Measurements from ENCODE around the gene MPDZ.
"Not testable (repeated sequence)": the region's sequence is repeated elsewhere in the genome, so short reads cannot be mapped to it uniquely, and the experiment has no call there.

MPDZ gene

DNA sequence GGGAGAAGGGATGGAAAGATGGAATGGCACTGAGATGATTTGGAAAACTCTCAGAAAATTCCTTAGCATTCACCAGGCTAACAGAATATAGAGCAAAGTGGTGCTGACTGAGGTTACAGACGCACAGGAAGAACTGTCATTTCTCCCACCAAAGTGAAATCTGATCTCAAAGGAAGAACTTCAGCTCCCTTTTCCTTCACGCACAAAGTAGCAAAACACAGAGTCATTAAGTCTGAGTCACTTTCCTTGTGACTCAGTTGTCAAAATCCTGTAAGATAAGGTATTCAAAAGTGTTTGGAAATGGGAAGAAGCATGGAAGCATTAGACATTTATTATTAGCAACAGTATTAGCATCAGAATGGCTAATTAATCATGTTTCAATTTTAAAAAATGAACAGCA is 11.7 kb downstream of the MPDZ start:
- peak; percentile 29 to 77 for DNase-seq

- peak in 1 of 2 experiments; percentile 2 for DNase-seq
These were observed 13.3 kb downstream of the MPDZ start for GRCh38 chr9:13266167-13266566.

DNA sequence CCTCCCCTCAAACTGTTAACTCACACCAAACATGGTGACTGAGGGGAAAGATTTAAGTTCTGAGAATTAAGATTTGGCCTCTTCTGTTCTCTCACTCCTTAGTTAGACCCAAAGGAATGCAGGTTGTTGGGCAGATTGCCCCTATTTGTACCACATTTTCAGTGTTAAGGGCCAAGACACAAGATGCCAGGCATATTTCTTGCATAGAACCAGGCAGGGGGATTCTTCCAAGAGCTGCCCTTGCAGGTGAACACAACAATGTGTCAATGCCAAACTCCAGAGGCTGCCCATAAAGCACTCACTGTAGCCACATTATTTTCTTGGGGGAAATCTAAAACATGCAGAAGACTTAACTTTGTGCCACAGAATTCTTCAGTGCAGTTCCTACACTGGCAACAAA is 14.7 kb downstream of the MPDZ start:
- DNase-seq = no peak

DNA sequence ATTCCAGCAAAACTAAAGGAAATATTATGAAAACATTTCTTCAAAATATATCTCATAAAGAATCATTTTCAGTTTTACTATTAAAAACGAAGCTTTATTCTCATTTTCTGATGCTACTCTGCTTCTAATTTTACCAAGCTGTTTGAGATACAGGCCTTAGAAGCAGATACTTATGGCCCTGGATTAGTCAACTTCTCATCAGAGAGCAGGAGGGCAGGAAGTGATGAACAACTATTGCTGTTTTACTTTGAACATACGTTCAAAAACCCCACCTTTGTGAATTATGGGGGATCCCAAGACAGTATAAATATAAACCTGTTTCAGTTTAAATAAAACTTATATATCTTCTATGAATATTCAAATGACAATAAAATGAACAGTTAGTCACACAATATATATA is 16.0 kb downstream of the MPDZ start:
- no peak for DNase-seq

- no peak for DNase-seq
These were observed 26.6 kb downstream of the MPDZ start for GRCh38 chr9:13252852-13253251.

GRCh38 chr9:13244181-13244580 is 35.3 kb downstream of the MPDZ start:
- no peak for DNase-seq

- DNase-seq = no peak
These were observed 38.2 kb downstream of the MPDZ start for GRCh38 chr9:13241283-13241682.

- no peak for DNase-seq
These were observed 39.8 kb downstream of the MPDZ start for GRCh38 chr9:13239660-13240059.

- no peak for DNase-seq
These were observed 40.3 kb downstream of the MPDZ start for GRCh38 chr9:13239208-13239607.

- DNase-seq = no peak
These were observed 44.6 kb downstream of the MPDZ start for GRCh38 chr9:13234932-13235331.

GRCh38 chr9:13228431-13228830 is 51.1 kb downstream of the MPDZ start:
- no peak for DNase-seq

GRCh38 chr9:13224366-13224765 is 55.1 kb downstream of the MPDZ start:
- no peak for DNase-seq

- not testable (repeated sequence) for DNase-seq
These were observed 56.8 kb downstream of the MPDZ start for GRCh38 chr9:13222733-13223132.

- DNase-seq = no peak
These were observed 57.8 kb downstream of the MPDZ start for GRCh38 chr9:13221741-13222140.

DNA sequence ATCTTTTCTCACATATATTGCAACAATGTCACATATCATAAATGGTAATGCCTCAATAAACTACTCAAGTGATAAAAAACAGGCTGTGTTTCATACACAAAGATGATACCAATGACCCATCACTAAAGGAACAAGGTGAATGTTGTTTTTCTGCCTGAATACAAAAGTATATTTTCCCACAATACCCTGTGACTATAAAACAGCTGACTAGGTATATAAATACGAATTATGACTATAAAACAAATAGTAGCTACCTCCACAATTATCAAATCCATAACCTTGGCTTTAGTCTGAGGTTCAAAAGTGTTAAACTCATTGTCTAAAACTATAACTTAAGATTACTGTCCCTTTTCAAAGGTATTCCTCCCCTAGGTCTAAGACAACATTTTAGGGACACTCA is 58.7 kb downstream of the MPDZ start:
- no peak for DNase-seq

- DNase-seq = no peak
These were observed 63.5 kb downstream of the MPDZ start for GRCh38 chr9:13215791-13216554.

DNA sequence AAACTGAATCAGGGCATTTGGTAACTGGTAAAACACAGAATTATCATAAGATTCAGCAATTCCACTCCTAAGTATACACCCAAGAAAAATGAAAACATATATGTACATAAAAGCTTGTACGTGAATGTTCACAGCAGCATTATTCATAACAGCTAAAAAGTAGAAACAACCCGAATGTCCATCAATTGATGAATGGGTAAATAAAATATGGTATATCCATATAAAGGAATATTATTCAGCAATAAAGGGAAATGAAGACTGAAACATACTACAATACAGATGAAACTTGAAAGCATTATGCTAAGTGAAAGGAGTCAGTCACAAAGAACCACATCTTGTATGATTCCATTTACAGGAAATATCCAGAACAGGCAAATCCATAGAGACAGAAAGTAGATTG is 65.5 kb downstream of the MPDZ start:
- DNase-seq = no peak

GRCh38 chr9:13213337-13213736 is 66.2 kb downstream of the MPDZ start:
- DNase-seq = peak in 1 of 2 experiments; percentile 5

- no peak for DNase-seq
These were observed 69.2 kb downstream of the MPDZ start for GRCh38 chr9:13210306-13210705.

DNA sequence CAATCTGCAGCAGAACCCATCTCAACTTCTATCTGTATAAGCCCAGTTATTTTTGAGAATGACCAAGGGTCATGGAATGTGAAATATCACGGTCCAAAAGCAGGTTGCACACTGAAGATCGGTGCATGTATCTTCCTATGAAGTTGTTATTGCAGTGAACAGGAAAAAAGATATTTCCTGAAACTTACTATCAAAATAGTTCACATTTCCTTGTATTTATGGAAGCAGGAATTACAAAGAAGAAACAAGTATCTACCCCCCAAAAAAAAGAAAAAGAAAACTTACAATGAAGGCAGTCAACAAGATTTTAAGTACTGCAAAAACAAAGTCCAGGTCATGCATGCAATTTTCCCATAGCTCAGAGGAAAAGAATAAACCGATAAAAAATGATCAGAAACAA is 70.0 kb downstream of the MPDZ start:
- DNase-seq = no peak

DNA sequence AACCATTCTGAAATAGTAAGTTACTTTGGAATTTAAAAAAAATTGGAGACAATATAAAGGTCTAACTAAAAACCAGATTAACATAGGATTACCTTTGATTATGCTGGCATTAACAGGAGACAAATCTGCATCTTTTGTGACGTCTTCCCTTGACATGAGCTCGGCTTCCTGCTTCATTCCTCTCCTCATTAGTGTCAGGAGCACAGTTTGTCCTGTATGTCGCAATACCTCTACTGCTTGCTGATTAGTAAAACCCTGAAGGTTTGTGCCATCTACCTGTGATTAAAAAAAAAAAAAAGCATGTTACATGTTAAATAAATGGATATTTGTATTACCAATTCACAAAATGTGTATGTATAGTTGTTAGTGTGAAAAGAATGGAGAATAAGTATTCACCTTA is 73.7 kb downstream of the MPDZ start:
- no peak for DNase-seq

DNA sequence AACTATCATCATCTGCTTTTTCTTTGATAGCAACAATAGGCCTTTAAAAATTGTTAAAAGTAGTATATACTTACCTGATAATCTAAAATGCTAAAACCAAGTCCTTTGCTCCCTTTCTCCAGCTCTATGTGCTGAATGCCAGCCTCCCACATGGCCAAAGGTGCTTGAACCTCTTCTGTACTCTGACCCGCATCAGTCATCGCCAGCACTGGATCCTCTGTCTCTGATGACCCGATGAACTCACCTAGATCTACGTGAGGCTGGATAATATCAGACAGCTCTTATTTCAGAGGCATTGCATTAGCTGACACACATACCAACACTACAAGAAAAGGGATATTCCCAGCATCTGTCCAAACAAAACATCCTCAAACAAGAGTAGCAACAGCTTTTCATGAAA is 89.5 kb downstream of the MPDZ start:
- no peak for DNase-seq

- no peak for DNase-seq
These were observed 90.1 kb downstream of the MPDZ start for GRCh38 chr9:13189362-13189761.

DNA sequence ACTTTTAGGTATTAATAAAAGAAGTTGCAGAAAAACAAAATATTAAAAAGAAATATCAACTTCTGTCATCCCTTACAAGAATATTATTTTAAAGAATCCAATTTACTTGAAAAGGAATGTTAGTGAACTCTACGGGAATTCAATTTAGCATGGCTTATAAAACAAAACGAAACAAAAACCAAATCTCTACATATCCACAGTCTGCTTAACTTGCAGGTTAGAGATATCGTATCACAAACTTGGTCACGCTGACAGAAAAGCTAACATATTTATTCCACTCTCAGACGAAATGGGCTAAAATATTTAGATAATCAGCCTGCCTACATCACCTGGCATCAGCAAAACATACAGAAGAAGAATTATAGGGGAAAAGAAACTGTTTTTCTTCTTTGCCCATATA is 92.7 kb downstream of the MPDZ start:
- DNase-seq = no peak

DNA sequence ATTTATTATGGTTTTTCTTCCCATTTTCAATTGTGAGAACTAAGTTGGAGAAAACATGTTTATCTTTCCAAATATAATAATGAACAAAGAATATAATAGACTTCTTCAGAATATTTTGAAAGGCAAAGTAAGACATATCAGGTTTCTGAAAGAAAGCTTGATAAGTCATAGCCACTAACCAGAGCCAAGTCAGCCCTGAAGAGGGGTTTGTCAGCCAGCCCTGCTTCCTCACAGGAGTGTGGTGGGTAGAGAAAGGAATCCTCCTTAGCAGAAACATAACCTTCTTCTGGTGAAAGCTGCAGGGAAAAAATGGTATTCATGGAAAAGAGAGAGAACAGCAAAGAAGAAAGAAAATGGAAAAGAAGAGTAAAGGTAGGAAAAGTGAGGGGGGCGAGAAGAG is 93.4 kb downstream of the MPDZ start:
- DNase-seq = no peak
